DND-41 (cell line): ENCODE measurements around the gene LY6G6C.

ENCODE experiments used
- EZH2 ChIP-seq: IDR thresholded peaks from 3 replicates; pipeline ENCODE4 v1.6.1; 2012; ENCODE audit warnings: borderline replicate concordance, low read depth, mild to moderate bottlenecking, moderate library complexity, low read length, inconsistent platforms; ENCODE audit not compliant: severe bottlenecking
- TF ChIP-seq, protein P1 (sequence below): IDR thresholded peaks from 2 replicates; pipeline ENCODE4 v1.5.1; 2012; ENCODE audit warnings: borderline replicate concordance, low read length, moderate library complexity, mild to moderate bottlenecking; ENCODE audit not compliant: poor library complexity, severe bottlenecking; ENCODE audit errors: extremely low read depth

DNA sequence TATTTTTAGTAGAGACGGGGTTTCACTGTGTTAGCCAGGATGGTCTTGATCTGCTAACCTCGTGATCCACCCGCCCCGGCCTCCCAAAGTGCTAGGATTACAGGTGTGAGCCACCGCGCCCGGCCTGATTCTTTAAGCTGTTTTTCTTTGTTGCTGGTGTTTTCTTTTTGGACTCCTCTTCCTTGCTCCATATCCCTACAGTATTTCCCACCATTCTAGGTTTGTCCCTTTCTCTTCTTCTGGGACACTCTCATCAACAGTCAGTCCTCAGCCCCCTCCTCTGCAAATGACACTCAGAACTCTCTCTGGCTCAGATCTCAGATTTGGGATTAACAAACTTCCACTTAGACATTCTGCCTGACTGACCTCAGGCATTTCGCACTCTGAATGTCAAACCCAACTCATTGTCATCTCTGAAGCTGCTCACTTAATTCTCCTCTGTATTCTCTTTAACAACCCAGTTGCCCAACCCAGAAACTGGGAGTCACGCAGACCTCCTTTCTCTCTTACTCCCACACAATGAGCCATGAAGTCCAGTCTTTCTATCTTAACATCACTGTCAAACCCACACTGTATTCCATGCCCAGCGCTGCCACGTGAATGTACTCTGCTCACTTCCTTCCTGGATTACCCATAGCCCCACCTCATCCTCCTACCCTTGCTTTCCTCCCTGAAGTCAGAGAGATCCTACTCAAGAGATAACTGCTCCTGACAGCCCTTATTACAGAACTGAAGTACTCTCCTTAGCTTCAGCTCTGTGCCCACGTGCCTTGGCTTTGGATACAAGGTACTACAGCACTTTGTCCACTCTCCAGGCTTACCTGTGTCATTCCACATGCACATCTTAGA, 4.2 kb upstream of the LY6G6C start:
- TF ChIP-seq, protein P1, sequence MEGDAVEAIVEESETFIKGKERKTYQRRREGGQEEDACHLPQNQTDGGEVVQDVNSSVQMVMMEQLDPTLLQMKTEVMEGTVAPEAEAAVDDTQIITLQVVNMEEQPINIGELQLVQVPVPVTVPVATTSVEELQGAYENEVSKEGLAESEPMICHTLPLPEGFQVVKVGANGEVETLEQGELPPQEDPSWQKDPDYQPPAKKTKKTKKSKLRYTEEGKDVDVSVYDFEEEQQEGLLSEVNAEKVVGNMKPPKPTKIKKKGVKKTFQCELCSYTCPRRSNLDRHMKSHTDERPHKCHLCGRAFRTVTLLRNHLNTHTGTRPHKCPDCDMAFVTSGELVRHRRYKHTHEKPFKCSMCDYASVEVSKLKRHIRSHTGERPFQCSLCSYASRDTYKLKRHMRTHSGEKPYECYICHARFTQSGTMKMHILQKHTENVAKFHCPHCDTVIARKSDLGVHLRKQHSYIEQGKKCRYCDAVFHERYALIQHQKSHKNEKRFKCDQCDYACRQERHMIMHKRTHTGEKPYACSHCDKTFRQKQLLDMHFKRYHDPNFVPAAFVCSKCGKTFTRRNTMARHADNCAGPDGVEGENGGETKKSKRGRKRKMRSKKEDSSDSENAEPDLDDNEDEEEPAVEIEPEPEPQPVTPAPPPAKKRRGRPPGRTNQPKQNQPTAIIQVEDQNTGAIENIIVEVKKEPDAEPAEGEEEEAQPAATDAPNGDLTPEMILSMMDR, result no peak
- no peak for TF ChIP-seq EZH2
